Measurements from ENCODE around the gene RAB30. TPM values are rescaled to one million over a fixed set of nuclear protein-coding genes. Genes with fewer than 3 reads are reported as not detected.

Gene RAB30
- total RNA-seq, 1 donor from 2014 or later, result 10.8 TPM

DNA sequence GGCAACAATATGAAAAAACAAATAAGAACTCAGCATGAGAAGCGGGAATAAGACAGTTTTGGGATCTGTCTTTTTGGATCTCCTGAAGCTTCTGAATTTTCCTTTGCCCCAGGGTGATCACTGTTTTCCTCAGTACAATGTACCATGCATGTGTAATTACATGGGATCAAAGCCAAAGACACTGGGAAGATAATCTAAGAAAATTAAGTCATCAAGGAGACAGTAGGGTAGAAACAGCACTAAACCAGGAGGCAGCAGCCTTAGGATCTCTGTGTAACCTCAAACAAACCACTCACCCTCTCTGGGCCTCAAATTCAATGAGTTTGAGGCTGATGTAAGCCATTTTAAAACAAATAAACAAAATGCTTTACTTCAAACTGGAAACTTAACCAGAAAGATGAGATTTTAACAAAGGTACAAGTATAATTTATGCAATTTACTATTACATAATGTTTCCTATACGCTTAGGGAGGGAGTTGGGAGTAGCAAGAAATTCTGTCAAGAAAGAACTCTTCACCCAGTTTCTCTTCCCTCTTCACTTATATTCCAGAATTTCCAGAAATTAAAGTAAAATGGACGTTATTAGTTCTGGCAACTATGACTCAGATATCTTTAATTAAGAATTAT, 77.0 kb downstream of the RAB30 start:
- Histone ChIP-seq H3K9me3 (no peaks in the 10 kb centered on the region), H3K27me3 (no peaks in the 10 kb centered on the region), H3K4me3 (no peak overlapping the region), H3K36me3 (no peaks in the 10 kb centered on the region), H3K4me1 (peaks cover 54% of the 10 kb centered on the region), H3K27ac (no peak overlapping the region)
- no peak for TF ChIP-seq POLR2A (IDR thresholded peaks at IDR 0.05)
- TF ChIP-seq POLR2AphosphoS5 (IDR thresholded peaks at IDR 0.05; ENCODE audit: insufficient read depth in 1 of 2, low read depth in 1 of 2), result no peak
- TF ChIP-seq, protein P1, sequence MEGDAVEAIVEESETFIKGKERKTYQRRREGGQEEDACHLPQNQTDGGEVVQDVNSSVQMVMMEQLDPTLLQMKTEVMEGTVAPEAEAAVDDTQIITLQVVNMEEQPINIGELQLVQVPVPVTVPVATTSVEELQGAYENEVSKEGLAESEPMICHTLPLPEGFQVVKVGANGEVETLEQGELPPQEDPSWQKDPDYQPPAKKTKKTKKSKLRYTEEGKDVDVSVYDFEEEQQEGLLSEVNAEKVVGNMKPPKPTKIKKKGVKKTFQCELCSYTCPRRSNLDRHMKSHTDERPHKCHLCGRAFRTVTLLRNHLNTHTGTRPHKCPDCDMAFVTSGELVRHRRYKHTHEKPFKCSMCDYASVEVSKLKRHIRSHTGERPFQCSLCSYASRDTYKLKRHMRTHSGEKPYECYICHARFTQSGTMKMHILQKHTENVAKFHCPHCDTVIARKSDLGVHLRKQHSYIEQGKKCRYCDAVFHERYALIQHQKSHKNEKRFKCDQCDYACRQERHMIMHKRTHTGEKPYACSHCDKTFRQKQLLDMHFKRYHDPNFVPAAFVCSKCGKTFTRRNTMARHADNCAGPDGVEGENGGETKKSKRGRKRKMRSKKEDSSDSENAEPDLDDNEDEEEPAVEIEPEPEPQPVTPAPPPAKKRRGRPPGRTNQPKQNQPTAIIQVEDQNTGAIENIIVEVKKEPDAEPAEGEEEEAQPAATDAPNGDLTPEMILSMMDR (IDR thresholded peaks at IDR 0.05), result no peak
- intact Hi-C loops (cut with DNase I), result loop anchor here (10.0 kb wide), 1 partner anchor 50 kb away; no protein-coding TSS in a partner anchor
- DNase-seq (ENCODE audit: extremely low spot score in 2 of 2), result no peak

- H3K4me1 ChIP-seq, result peaks cover 48% of the 10 kb centered on the region
Measured at GRCh38 chr11:82992223-82992622, 79.5 kb downstream of the RAB30 start.

DNA sequence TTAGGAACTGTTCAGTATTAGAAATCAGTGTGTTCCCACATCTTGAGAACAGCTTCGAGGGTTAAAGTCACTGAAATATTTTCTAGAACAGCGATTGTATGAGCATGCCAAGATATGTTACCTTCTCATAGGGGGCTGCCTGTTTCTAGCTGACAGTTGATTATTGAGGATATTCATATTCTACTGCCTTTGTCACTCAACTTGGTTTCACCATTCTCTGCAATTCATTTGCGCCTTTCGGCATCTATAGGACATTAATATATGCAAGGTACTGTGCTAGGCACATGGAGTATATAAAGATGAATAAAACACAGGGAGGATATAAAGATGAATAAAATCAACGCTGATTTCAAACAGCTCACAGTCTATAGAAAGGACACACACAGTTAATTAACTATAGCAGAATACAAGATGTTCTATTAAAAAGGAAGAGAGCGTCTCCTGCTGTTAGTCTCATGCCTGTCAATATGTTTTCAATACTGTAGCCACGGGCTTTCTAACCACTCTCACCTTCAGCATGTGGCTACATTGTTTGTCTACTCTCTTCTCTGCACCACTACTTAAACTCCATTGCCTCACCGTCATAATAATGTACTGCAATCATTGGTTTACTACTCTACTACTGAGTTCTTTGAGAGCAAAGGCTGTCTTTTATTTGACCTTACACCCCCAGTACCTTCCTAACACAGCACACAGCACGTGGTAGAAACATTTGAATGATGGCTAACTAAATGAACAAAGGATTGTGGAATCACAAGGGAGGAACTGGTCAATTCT, 81.9 kb downstream of the RAB30 start:
- no peak for DNase-seq (ENCODE audit: extremely low spot score in 2 of 2)
- intact Hi-C loops (cut with DNase I), result loop anchor here (10.0 kb wide), 1 partner anchor 55 kb away; no protein-coding TSS in a partner anchor
- Histone ChIP-seq H3K27me3 (no peaks in the 10 kb centered on the region), H3K36me3 (no peaks in the 10 kb centered on the region), H3K4me1 (peaks cover 24% of the 10 kb centered on the region), H3K27ac (no peak overlapping the region), H3K4me3 (no peak overlapping the region), H3K9me3 (no peaks in the 10 kb centered on the region)
- TF ChIP-seq POLR2AphosphoS5 (IDR thresholded peaks at IDR 0.05; ENCODE audit: insufficient read depth in 1 of 2, low read depth in 1 of 2), result no peak
- no peak for TF ChIP-seq POLR2A (IDR thresholded peaks at IDR 0.05)
- TF ChIP-seq, protein P1 (IDR thresholded peaks at IDR 0.05), result no peak

More at GRCh38 chr11:82992223-82992622, 79.5 kb downstream of the RAB30 start:
- no peak for DNase-seq (ENCODE audit: extremely low spot score in 2 of 2)
- no peaks in the 10 kb centered on the region for H3K27me3 ChIP-seq
- H3K36me3 ChIP-seq, result no peaks in the 10 kb centered on the region
- no peak overlapping the region for H3K27ac ChIP-seq
- H3K9me3 ChIP-seq, result no peaks in the 10 kb centered on the region
- no peak overlapping the region for H3K4me3 ChIP-seq
- intact Hi-C loops (cut with DNase I), result loop anchor here (10.0 kb wide), 1 partner anchor 53 kb away; no protein-coding TSS in a partner anchor
- TF ChIP-seq POLR2AphosphoS5 (IDR thresholded peaks at IDR 0.05; ENCODE audit: insufficient read depth in 1 of 2, low read depth in 1 of 2) (no peak), POLR2A (IDR thresholded peaks at IDR 0.05) (no peak)
- TF ChIP-seq, protein P1 (IDR thresholded peaks at IDR 0.05), result no peak

GRCh38 chr11:82988936-82989627, 82.6 kb downstream of the RAB30 start:
- no peak for DNase-seq (ENCODE audit: extremely low spot score in 2 of 2)
- H3K27ac ChIP-seq, result no peak overlapping the region
- no peak for TF ChIP-seq POLR2A (IDR thresholded peaks at IDR 0.05)
- TF ChIP-seq, protein P1 (IDR thresholded peaks at IDR 0.05), result no peak
- TF ChIP-seq POLR2AphosphoS5 (IDR thresholded peaks at IDR 0.05; ENCODE audit: insufficient read depth in 1 of 2, low read depth in 1 of 2), result no peak
- intact Hi-C loops (cut with DNase I), result no loop called here
- no peak overlapping the region for H3K4me3 ChIP-seq
- H3K4me1 ChIP-seq, result peaks cover 16% of the 10 kb centered on the region
- no peaks in the 10 kb centered on the region for H3K36me3 ChIP-seq
- H3K27me3 ChIP-seq, result no peaks in the 10 kb centered on the region
- no peaks in the 10 kb centered on the region for H3K9me3 ChIP-seq
